NCI-H446 treated with DMSO at 0.1 percent for 48 hours (cell line): ENCODE data around the gene RRN3.
A peak's percentile ranks its signal among the peaks of the same experiment; 100 is the strongest.
"Not testable (repeated sequence)": the region's sequence is repeated elsewhere in the genome, so short reads cannot be mapped to it uniquely, and the experiment has no call there.

Source experiments
- DNase-seq: peaks from one replicate; lab custom pipeline; 2025; lab: John Stamatoyannopoulos, UW

The RRN3 gene, protein sequence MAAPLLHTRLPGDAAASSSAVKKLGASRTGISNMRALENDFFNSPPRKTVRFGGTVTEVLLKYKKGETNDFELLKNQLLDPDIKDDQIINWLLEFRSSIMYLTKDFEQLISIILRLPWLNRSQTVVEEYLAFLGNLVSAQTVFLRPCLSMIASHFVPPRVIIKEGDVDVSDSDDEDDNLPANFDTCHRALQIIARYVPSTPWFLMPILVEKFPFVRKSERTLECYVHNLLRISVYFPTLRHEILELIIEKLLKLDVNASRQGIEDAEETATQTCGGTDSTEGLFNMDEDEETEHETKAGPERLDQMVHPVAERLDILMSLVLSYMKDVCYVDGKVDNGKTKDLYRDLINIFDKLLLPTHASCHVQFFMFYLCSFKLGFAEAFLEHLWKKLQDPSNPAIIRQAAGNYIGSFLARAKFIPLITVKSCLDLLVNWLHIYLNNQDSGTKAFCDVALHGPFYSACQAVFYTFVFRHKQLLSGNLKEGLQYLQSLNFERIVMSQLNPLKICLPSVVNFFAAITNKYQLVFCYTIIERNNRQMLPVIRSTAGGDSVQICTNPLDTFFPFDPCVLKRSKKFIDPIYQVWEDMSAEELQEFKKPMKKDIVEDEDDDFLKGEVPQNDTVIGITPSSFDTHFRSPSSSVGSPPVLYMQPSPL

DNA sequence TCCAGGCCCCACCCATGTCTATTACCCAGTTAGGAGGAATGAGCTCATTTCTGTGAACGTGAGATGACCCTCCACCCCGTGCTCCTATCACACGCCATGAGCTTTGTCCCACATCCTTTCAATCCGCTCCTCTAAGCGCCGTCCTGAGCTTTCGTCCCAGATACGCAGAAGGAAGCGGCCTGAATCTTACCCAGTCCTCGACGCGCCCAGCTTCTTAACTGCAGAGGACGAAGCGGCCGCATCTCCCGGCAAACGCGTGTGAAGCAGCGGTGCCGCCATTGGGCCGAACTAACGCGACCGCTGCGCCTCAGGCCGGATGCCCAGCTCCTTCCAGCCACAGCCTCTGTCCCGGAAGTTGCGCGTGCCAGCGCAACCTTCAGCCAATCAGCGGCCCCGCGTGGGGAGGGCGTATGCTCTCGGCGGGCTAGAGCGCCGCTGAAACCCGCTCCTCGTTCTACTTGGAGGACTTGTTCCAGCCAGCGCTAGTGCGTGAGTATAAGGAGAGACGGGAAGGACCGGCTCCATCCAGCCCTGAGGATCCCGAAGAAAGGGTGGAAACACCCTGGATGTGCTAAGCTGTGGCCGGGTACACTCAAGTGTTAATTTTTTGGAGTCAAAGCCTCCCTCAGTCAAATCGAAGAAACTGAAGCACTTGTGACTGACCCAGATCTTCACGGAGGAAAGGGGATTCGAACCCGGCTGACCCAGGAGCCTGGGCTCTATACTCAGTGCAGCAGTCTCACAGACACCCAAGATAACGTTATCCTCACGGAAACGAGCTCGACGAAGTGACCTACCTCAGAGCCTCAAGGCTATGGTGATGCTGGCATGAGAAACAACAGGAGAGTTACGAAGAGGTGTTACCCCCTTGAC is at the start of gene RRN3:
RRN3 (minus strand) TSS at position 318 of the 873 bp plus-strand sequence; CDS start at position 279, 39 bp downstream.
- peak; percentile 76 for DNase-seq

- not testable (repeated sequence) for DNase-seq
Observed at GRCh38 chr16:15143601-15144091, 49.6 kb upstream of the RRN3 start.

GRCh38 chr16:15142891-15143600 is 49.0 kb upstream of the RRN3 start:
- not testable (repeated sequence) for DNase-seq

GRCh38 chr16:15142107-15142890 is 48.2 kb upstream of the RRN3 start:
- not testable (repeated sequence) for DNase-seq

- DNase-seq = no peak
Observed at GRCh38 chr16:15141586-15141985, 47.5 kb upstream of the RRN3 start.

- not testable (repeated sequence) for DNase-seq
Observed at GRCh38 chr16:15140444-15141365, 46.6 kb upstream of the RRN3 start.

GRCh38 chr16:15137514-15137913 is 43.4 kb upstream of the RRN3 start:
- not testable (repeated sequence) for DNase-seq

DNA sequence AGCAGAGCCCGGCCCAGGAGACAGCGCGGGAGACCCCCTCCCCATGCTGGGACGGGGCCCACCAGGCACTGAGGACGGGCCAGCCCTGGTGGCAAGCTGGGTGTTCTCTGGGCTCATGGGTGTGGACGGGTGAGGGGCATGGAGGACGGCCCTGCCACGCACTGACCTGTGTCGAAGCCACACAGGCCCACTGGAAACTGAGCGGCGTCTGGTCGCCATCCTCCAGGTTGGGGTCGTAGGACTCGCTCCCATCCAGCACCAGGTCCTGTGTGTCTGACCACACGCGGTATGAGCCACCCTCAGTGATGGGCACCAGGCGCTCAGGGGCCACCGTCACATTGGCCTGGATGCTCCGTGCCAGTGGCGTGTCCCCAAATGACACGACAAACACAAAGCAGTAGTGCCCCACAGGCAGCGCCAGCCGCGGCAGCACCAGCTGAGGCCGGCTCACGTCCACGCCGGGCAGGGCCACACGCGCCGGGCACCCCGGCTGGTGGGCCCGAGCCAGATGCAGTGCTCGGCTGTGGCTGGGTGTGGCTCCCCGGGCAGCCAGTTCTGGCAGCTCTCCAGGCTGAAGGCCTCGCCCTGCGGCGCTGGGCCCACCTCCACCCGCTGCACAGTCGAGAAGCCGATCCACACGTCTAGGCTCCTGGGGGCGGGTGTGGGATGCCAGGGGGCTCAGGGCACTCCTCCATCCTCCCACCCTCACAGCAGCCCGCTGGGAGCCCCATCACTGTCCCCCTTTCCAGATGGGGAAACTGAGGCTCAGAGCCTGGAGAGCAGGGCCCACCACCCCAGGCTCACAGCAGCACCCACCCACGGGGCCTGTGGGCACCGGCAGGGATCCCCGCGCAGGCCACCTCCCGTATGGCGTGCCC is 41.6 kb upstream of the RRN3 start:
- DNase-seq = not testable (repeated sequence)

DNA sequence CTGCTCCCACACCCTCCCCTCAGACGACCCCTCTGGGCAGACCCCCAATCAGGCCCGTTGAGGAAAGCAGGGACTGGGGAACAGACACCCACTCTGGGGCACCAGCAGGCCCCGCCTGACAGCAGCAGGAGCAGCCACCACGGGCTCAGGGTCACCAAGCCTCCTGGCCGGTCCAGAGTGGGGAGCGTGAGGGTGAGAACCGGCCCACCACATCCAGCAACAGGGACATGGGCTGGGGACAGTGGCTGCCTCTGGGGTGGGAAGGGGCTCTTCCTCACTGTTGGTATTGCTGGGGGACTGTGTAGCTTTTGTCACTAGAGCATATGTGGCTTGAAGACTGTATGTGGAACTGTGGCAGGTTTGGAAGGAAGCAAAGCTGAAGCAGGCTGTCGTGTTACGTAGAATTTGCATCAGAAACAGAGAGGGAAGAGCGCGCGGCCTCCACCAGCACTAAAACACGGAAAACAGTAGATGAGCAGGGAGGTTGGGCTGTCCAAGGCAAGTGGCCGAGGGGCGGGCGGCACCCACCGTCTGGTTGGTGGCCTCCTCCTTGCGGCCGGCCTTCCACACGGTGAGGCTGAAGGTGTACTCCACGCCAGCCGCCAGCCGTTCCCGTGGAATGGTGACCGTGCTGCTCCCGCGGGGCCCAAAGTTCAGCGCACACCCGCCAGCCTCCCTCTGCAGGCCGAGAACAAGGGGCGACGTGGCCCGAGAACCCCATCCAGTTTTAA is 40.8 kb upstream of the RRN3 start:
- DNase-seq = not testable (repeated sequence)

DNA sequence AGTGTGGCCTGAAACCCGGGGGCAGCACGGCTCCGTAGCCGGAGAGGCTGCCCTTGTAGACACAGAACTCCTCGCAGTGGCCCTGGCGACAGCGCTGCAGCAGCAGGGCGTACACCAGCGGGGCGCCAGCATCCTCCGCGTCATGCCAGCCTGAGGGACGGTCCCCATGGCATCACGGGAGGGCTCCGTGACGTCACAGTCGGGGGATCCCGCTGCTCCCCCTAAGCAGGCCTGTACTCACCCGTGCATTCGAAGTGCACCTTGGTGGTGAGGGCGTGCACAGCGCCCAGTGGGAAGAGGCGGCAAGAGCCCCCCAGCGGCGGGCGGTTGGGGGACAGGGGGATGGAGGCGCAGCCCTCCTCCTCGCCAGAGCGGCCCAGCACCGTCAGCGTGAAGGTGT is 39.5 kb upstream of the RRN3 start:
- not testable (repeated sequence) for DNase-seq

GRCh38 chr16:15132719-15133428 is 38.8 kb upstream of the RRN3 start:
- DNase-seq = not testable (repeated sequence)

- DNase-seq = not testable (repeated sequence)
Observed at GRCh38 chr16:15130943-15131700, 37.0 kb upstream of the RRN3 start.

GRCh38 chr16:15130256-15130932 is 36.3 kb upstream of the RRN3 start:
- not testable (repeated sequence) for DNase-seq

DNA sequence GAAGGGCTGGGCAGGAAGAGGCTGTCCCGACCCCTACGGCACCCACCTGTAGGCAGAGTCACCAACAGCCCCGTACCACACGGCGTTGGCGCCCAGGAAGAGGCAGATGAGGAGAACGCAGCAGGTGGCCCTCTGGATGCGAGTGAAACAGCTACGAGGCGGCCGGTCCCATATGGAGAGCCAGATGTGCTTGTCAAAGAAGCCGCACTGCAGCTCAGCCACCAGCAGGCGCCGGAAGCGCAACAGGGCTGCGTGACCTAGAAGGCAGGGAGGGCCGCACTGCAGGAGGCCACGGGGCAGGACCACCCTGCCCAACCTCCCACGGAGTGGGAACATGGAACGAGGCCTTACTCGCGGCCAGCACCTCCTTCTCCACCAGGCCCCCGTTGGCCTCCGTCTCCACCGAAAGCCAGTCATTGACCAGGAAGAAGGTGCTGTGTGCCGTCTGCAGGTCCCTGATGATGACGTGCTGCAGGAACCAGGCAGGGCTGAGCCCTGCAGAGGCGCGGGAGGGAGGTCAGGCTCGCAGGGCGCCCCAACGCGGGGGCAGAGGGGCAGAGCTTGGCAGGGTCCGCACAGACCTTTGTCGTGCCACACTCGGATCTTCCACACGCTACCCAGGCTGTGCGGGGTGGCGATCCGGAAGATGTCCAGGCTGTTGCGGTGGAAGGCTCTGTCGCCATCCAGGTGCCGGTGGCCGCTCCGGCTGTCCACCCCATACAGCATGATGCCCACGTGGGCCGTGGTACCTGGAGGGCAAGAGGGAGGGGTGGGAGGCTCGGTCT is 33.8 kb upstream of the RRN3 start:
- not testable (repeated sequence) for DNase-seq
